Measurements from ENCODE around the gene EPB41.
"Not testable (repeated sequence)": the region's sequence is repeated elsewhere in the genome, so short reads cannot be mapped to it uniquely, and the experiment has no call there.

Gene EPB41

DNA sequence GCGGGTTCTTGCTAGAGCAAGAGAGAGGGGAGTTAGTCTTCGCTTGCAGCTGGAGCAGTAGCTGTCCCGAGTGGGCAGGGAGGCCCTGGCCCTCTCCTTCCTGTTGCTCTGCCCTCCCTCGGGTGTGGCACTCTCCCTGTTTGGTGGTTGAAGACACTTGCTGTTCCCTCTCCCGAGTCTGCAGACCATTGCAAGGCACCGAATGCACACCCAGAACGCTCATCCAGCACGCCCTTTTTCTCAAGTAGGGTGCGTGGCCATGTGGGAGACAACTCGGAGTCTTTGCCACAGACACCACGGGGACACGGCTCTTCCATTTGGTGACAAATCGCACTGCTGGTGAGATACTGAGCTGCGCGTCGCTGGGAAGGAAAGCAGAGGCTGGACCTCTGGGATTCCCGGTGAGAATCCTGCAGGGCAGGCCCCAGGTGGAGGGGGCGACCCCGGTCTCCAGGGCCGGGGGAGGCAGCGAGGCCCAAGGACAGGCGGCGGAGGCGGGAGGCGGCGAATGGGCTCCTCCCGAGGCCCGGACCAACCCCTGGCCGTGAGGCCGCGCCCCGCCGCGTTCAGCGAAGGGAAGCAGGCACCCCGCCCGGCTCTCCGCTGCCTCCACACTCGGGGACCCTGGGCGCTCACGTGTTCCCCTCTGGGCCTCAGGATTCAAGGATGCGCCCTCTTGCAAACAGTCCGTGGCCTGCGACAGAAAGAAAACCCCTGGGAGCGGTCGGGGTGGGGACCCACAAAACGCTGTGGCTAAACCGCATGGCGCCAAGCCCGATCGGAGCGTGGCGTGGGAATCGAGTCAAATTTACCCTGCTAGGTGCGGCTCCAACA, 219.7 kb downstream of the EPB41 start:
- DNase-seq (ENCODE audit: low read depth) = no peak

DNA sequence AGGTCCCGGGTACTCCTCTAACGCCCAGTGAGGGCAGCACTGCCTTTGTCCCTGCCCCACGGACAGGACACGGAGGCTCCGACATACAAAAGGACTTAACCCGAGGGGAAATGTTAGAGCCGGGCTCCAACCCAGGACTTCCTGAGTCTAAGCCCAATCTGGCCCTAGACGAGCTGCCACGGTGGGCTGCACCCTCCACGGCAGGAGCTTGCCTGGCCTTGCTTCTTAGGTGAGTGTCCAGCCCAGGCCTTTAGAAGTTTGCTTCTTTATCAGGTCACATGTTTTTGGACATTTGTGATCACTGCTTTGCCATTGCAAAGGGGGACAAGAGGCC, 220.3 kb downstream of the EPB41 start:
- DNase-seq (ENCODE audit: low read depth) = no peak

DNA sequence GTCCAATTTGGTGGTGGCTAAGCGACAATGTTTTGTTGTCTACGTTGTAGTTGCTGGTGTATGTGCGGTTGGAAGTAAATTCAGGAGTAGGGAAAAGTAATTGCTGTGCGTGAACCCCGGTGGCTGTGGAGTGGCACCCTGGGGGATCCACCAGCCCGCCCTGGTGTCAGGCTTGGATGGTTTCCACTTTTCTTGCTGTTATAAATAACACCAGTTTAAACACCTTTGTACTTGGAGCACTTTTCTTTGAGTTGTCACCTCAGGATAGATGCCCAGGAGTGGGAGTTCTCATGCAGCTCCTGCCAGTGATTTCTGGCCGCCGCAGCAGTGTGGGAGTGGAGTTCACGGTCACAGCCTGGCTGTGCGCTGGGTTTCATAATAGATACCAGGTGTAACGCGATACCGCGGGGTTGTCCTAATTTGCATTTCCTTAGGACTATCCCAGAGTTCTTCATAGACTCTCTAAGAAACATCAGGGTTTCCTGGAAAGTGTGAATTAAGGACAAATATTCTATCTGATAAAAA, 222.1 kb downstream of the EPB41 start:
- no peak for DNase-seq (ENCODE audit: low read depth)

DNA sequence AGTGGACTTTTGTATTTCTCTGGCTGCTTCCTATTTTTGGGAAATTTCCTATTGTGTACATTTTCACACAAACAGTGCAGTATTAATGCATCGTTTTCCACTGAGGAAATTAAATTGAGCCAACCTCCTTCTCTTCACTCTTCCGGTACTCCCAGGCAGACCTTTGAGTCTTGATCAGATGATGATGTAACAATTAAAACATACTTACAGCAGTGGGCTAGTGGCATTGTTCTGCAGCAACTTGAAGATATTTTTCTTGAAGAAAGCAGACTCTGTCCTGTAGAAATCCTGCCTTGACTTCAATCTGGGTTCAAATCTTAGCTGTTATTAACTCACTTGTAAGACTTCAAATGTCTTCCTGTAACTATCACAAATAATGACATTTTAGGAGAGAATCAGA, 228.3 kb downstream of the EPB41 start:
- no peak for DNase-seq (ENCODE audit: low read depth)

DNA sequence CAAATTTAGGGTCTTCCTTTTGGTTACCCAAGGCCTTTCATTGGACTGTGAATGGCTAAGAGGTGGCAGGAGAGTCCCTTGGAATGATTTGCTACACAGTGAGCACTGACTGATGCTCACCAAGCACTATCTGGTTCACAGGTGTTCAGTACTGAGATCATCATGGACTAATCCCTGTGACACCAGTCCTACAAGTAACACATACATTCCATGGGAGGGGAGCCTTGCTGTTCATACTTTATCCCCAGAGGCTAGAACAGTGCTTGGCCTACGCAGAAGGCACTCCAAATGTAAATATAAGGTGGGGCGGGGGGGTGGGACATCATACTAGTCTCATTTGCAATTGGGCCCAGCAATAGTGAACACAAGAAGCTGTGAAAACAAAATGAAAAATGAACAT, 229.8 kb downstream of the EPB41 start:
- no peak for DNase-seq (ENCODE audit: low read depth)

DNA sequence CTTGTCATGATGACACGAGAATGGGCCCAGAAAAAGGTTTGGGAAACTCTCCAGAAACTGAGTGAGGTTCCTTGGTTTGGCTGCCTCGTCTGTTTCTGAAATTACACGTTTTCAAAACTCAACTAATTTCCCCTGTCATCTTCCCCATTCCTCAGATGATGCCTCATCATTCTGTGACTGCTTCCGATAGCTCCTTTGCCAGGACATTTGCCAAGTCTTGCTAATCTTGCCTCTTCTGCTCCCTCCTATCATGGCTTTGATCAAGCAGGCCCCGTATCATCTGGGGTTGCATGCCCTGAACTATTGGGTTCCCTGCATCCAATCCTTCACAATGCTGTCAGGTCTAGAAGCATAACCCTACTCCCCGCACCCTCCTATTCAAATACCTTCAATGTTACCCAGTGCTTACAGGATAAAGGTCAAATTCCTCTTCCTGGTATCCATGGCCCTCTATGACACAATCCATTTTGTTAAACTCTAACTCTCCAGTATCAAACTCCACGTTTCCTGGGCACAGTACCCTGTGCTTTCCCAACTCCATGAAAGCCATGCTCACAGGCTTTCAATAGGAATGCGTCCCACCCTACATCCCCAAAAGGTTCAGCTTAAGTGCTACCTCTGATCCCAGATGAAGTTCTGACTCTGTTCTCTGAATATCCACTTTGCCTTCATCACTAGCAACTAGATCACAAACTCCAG, 231.5 kb downstream of the EPB41 start:
- DNase-seq (ENCODE audit: low read depth) = no peak

DNA sequence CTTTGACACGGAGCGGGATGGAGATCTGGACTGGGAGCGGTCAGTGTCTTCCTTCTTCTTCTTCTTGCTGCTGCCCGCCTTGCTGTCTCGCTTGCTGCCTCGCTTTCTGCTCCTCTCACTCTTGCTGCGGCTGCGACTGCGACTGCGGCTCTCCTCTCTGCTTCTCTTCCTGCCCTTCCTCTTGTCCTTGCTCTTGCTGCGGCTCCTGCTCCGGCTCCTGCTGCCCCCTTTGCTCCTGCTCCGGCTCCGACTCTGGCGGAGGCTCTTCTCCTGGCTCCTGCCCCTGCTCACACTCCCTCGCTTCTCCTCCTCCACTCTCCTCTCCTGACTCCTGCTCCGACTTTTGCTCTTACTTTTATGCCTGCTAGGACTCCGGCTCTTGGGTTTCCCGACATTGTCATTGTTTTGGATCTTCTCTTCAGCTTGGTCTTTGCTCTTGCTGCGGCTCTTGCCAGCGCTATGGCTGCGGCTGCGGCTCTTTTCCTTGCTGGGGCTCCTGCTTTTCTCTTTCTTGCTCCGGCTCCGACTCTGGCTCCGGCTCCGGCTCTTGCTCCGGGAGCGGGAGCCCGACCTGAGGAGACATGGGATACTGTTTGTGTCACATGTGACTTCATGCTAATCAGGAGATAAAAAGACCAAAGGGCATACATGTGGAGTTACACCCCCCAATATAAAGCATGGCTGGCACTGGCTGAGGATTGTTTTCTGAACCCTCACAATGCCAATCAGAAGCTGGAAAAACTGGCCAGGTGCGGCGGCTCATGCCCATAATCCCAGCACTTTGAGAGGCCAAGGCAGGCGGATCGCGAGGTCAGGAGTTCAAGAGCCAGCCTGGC, 234.5 kb downstream of the EPB41 start:
- DNase-seq (ENCODE audit: low read depth) = no peak

DNA sequence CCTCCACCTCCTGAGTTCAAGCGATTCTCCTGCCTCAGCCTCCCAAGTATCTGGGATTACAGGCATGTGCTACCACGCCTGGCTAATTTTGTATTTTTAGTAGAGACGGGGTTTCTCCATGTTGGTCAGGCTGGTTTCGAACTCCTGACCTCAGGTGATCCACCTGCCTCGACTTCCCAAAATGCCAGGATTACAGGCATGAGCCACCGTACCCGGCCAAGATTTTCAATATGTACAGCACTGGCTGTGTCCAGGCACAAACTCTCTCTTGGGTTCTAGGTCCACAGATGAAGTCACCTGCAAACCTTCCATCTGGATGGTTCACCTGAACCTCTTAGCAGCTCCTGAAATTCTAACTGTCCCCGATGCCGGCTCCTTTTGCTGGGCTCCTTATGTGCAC, 236.0 kb downstream of the EPB41 start:
- not testable (repeated sequence) for DNase-seq (ENCODE audit: low read depth)

DNA sequence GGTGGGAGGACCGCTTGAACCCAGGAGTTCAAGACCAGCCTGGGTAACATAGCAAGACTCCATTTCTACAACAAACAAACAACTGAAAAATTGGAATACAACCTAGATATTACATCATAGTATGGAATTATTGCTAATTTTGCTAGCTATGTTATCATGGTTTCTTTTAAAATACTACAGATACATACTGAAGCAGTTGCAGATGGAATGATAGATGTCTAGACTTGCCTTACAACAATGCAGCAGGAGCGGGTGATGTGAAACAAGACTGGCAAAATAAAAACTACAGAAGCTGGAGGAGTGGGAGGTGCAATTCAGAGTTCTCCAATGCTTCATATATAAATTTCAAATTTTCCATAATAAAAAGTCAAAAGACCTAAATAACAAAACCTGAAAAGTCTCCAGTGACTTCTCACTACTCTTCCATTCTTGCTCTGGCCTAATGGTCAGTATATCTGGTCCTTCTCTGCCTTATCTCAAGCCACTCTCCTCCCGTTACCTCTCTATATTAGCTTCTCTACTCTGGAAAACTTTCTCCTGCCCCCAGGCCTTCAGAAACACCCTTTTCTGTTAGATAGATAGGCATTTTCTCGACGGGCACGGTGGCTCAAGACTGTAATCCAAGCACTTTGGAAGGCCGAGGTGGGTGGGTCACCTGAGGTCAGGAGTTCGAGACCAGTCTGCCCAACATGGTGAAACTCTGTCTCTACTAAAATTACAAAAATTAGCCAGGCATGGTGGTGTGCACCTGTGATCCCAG, 237.9 kb downstream of the EPB41 start:
- no peak for DNase-seq (ENCODE audit: low read depth)

DNA sequence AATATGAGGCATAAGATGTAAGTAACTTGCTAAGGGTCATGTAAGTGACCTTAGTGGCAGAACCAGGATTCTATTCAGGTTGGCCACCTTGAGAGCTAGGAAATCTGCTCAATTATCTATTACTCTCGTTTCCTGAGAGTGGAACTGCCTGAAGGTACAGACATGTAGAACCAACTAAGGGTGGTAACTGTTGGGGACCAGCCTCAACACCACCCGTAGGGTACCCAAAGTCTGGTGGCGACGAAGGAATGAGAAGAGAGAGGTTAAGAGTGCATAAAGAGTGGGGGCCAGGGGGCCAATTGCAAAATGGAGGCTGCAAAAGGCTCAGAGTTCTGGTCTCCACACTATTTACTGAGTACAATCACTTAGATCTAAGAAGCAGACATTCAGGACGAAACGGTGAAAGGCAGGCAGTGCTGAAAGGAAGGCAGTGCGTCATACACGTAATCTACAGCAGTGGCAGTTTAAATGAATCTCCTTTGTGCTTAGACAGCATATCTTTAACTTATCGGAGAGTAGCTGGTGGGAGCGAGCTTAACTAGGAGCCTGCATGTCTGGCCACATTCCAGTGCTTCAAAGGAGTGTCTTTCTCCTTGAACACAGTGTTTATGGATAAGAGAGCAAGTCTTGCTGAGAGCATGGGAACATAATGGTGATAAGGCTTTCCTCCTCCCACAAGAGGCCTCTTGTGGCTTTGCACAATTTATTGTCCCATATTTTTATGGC, 242.3 kb downstream of the EPB41 start:
- DNase-seq (ENCODE audit: low read depth) = no peak

DNA sequence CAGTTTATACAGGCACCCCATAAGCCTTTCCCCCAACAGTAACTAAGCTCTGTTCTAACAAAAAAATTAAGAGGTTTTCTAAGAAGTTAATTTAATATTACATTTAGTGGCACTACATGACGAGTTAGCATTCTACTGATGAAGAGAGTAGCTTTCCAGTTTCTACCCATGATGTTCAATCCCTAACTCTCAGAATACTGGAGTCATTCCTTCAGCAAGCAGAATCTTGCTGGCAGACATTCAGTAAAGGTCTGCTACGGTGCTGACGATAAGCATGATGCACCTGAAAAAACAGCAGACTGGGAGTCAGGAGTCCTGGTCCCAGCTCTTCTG, 242.9 kb downstream of the EPB41 start:
- no peak for DNase-seq (ENCODE audit: low read depth)

DNA sequence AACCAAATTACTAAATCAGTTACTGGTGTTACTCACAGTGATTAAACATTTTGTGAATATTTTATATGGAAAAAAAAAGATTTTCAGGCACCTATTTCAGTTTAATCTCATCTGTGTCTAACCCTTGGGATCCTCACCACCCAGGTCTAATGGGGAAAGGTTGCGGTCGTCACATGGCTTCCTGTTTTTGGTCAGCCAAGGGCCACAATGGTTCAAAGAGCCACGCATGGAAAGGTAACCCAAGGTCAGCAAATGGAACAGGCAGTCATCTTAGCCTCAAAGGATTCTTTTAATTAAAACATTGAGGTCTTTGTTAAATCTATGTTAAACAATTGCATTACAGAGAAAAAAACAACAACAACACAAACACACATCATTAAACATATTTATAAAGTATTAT, 245.4 kb downstream of the EPB41 start:
- no peak for DNase-seq (ENCODE audit: low read depth)

DNA sequence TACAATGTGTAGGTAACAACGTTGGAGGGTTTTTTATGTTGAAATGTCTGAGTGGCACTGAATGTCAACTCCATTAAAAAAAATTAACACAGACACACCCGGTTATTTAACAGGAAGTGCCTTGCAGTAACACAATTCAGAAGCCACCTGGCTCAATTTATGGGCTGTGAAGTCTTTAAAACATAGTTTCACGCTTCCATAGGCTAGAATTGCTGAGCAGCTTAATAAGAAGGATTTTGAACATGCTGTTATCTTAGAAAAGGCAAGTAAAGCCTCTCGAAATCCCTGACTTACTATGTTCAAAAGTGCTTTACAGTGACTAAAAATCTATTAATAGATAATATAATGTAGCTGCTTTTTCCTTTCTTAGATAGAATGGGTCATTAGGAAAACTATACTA, 247.7 kb downstream of the EPB41 start:
- no peak for DNase-seq (ENCODE audit: low read depth)

DNA sequence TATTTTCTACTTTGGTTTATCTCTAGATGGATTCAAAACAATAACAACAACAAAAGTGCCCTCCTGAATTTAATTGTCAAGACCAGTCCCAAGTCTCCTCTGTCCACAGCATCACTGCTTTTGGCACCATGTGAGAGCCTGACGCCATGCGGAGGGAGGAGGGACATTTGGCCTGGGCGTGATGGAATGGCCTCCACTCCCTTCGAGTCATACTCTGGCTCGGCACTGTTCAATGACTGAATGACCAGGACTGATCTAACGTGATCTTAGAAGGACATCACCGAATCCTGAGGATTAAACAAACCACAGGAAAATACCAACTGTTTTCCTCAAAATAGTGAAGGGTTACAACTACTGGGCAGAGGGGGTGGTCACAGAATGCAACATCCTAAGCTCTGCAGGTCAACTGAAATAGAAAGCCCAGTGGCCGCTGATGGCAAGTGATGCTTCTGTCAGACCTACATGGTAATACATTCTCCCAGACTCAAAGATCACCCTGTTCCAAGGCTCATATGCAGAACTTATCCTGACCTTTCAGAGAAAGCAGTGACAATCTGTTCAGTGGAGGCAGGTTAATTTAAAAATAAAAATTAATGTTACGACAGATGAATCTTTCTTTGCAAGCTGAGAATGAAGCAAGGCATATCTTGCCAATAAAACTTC, 248.2 kb downstream of the EPB41 start:
- no peak for DNase-seq (ENCODE audit: low read depth)

DNA sequence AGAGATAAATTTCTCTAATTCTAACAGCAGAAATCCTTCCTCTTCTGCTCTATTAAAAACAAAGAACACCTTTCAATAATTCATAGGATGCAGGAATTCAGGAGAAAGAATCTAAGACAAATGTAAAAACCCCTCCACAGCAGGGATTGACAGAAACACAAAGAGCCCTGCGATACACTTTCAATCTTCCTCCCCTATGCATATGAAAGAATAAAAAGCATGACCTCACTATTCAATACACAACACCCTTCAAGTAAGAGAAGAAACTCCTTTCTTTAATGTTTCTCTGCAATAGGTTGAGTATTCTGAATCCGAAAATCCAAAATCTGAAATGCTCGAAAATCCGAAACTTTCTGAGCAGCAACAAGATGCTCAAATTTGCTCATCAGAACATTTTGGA, 250.2 kb downstream of the EPB41 start:
- DNase-seq (ENCODE audit: low read depth) = no peak

DNA sequence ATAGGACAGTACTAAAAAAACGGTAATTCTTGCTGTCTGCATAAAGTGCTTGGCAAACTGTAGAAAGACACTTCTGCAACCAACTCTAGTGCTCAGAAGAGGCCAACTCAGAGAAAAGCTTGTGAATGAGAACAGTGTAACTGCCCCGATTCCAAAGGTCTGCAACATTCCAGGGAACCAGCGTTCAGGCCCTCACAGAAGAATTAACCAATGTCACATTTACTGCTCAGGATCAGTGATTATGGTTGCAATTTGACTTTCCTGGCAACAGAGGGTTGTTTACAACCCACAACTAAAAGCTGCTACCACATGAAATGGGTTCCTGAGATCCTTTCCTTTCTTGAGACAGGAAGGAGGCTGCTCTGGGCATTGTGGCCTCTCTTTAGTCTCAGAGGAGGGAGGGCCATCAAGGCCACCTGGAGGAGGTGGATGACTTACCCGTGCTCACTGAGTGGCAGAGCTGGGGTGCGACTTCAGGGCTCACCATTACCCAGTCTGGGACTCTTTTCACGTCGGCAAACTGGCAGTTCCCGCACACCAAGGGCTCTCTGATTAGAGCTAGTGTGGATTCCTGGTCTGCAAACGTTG, 252.0 kb downstream of the EPB41 start:
- DNase-seq (ENCODE audit: low read depth) = no peak

DNA sequence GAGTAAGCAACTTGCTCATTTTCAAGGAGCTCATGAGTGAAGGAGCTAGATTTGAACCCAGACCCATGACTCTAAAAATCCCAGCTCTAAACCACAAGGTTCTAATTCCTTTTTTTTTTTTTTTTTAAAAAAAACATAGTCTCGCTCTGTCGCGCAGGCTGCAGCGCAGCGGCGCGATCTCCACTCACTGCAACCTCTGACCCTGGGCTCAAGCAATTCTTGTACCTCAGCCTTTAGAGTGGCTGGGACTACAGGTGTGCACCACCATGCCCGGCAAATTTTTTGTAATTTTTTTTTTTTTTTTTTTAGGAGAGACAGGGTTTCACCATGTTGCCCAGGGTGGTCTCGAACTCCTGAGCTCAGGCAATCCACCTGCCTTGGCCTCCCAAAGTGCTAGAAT, 253.5 kb downstream of the EPB41 start:
- DNase-seq (ENCODE audit: low read depth) = no peak

All from stimulated activated CD4-positive, alpha-beta T cell treated with anti-CD3 and anti-CD28 coated beads, Interleukin-2, amount 100 ng/mL, for 4 hours (primary cell).